Subcutaneous abdominal adipose tissue (tissue), 5 donors: ENCODE data around the gene NFKB1.

Experiments
- H3K27ac ChIP-seq: one replicate; pipeline ENCODE4 v1.7.0; 2013; ENCODE audit warnings: low read depth, mild to moderate bottlenecking, inconsistent platforms, low read length, moderate library complexity
- H3K27me3 ChIP-seq, 5 donors: one replicate each; pipeline ENCODE4 v1.7.0; 2013; ENCODE audit warnings: low read length in 5 of 5, inconsistent platforms in 1 of 5; ENCODE audit not compliant: control insufficient read depth in 5 of 5, insufficient read depth in 4 of 5
- H3K36me3 ChIP-seq, 5 donors: one replicate each; pipeline ENCODE4 v1.7.0; 2013; ENCODE audit warnings: low read length in 5 of 5; ENCODE audit not compliant: control insufficient read depth in 5 of 5, insufficient read depth in 5 of 5
- H3K4me1 ChIP-seq, 5 donors: one replicate each; pipeline ENCODE4 v1.7.0; 2013; ENCODE audit warnings: low read length in 5 of 5, mild to moderate bottlenecking in 3 of 5, moderate library complexity in 1 of 5; ENCODE audit not compliant: control insufficient read depth in 5 of 5, insufficient read depth in 5 of 5
- H3K4me3 ChIP-seq, 5 donors: one replicate each; pipeline ENCODE4 v1.7.0; 2013; ENCODE audit warnings: low read length in 5 of 5, low read depth in 1 of 5
- H3K9ac ChIP-seq, 5 donors: one replicate each; pipeline ENCODE4 v1.7.0; 2013; ENCODE audit warnings: low read length in 5 of 5, mild to moderate bottlenecking in 4 of 5, moderate library complexity in 3 of 5
- H3K9me3 ChIP-seq, 5 donors: one replicate each; pipeline ENCODE4 v1.7.0; 2013; ENCODE audit warnings: low read length in 5 of 5; ENCODE audit not compliant: control insufficient read depth in 5 of 5
- donor health status: healthy.
- donor health status: healthy.
- donor health status: healthy.
- donor health status: healthy.
- donor health status: healthy.

The NFKB1 gene

GRCh38 chr4:102526532-102526931 is 25.4 kb downstream of the NFKB1 start:
- H3K9me3 ChIP-seq, result no peaks in the 10 kb centered on the region
- peaks cover 2 to 17% (median 5%) of the 10 kb centered on the region in 5 donors for H3K36me3 ChIP-seq
- no peak overlapping the region for H3K27ac ChIP-seq
- H3K27me3 ChIP-seq, result no peaks in the 10 kb centered on the region
- H3K4me1 ChIP-seq, result peaks cover 0 to 25% (median 8%) of the 10 kb centered on the region in 5 donors
- H3K4me3 ChIP-seq, result no peak overlapping the region
- H3K9ac ChIP-seq, result no peak overlapping the region

- Histone ChIP-seq H3K9me3 (no peaks in the 10 kb centered on the region), H3K27me3 (no peaks in the 10 kb centered on the region), H3K4me3 (no peak overlapping the region), H3K27ac (no peak overlapping the region), H3K4me1 (peaks cover 0 to 21% (median 6%) of the 10 kb centered on the region in 5 donors), H3K9ac (no peak overlapping the region), H3K36me3 (peaks cover 2 to 17% (median 6%) of the 10 kb centered on the region in 5 donors)
Observed at GRCh38 chr4:102527695-102528283, 26.6 kb downstream of the NFKB1 start.

DNA sequence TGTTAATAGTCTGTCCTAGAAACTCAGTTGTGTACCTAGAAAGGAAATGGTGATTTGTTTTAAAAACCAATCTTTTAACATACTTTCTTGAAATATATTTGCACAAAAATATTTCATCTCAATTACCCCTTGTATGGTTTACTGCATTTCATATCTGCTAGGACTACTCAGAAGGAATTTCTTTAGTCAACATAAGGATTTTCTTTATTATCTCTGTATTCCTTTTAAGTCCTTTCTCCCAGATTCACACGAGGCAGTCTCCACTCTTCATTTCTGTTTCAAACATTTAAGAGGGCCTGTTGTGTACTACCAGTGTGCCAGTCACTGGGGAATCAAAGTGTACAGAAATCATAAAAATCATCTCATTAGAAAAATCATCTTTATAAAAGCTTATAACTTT is 28.8 kb downstream of the NFKB1 start:
- Histone ChIP-seq H3K9ac (no peak overlapping the region), H3K27ac (no peak overlapping the region), H3K4me3 (no peak overlapping the region), H3K27me3 (no peaks in the 10 kb centered on the region), H3K36me3 (peaks cover 3 to 26% (median 16%) of the 10 kb centered on the region in 5 donors), H3K4me1 (peaks cover 0 to 12% (median 6%) of the 10 kb centered on the region in 5 donors), H3K9me3 (no peaks in the 10 kb centered on the region)

GRCh38 chr4:102530986-102531385 is 29.8 kb downstream of the NFKB1 start:
- Histone ChIP-seq H3K4me3 (no peak overlapping the region), H3K9ac (no peak overlapping the region), H3K36me3 (peaks cover 3 to 26% (median 16%) of the 10 kb centered on the region in 5 donors), H3K27ac (no peak overlapping the region), H3K9me3 (no peaks in the 10 kb centered on the region), H3K27me3 (no peaks in the 10 kb centered on the region), H3K4me1 (peaks cover 0 to 10% (median 6%) of the 10 kb centered on the region in 5 donors)

DNA sequence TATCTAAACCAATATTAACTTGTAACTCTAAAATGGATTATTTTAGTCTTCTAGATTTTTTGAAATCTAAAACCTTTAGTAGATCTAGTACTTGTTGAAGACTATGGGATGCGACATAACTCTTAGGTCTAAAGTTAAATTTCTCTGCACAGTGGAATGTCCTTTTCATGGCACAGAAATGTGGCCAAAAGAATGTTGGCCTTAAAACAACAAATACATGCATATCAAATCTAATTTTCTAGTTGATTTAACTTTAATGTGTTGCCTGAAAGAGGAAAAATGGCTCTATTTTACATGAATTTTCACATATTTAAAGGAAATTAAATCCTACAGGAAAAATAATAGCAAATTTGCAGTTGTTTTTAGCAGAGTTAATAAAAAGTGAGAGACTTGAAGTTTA is 30.3 kb downstream of the NFKB1 start:
- H3K9me3 ChIP-seq, result no peaks in the 10 kb centered on the region
- no peak overlapping the region for H3K27ac ChIP-seq
- H3K27me3 ChIP-seq, result no peaks in the 10 kb centered on the region
- H3K4me3 ChIP-seq, result no peak overlapping the region
- H3K9ac ChIP-seq, result no peak overlapping the region
- H3K36me3 ChIP-seq, result peaks cover 3 to 26% (median 16%) of the 10 kb centered on the region in 5 donors
- peaks cover 0 to 10% (median 6%) of the 10 kb centered on the region in 5 donors for H3K4me1 ChIP-seq

DNA sequence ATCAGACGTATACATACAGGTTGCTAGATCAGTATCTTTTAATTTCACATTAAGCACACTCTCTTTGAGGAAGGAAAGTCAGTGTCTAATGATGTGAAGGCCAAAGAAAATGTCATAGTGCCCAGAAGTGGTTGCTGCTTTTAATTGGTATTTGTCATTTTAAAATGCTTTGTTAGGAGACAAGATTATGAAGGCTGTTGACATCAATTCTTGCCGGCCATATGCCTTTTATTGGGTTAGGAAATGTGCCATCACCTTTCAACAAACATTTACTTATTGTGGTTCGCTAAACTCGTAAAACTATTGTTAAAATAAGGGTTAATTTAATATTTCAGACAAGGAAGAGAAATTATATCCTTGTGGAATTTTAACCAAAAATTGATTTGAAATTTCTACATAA is 32.2 kb downstream of the NFKB1 start:
- peaks cover 0 to 5% (median 0%) of the 10 kb centered on the region in 5 donors for H3K4me1 ChIP-seq
- H3K36me3 ChIP-seq, result peaks cover 3 to 30% (median 14%) of the 10 kb centered on the region in 5 donors
- no peak overlapping the region for H3K27ac ChIP-seq
- H3K4me3 ChIP-seq, result no peak overlapping the region
- no peak overlapping the region for H3K9ac ChIP-seq
- no peaks in the 10 kb centered on the region for H3K9me3 ChIP-seq
- H3K27me3 ChIP-seq, result no peaks in the 10 kb centered on the region

GRCh38 chr4:102533904-102534303 is 32.7 kb downstream of the NFKB1 start:
- Histone ChIP-seq H3K4me3 (no peak overlapping the region), H3K27ac (no peak overlapping the region), H3K27me3 (no peaks in the 10 kb centered on the region), H3K4me1 (peaks cover 0 to 2% (median 0%) of the 10 kb centered on the region in 5 donors), H3K9ac (no peak overlapping the region), H3K9me3 (no peaks in the 10 kb centered on the region), H3K36me3 (peaks cover 3 to 27% (median 17%) of the 10 kb centered on the region in 5 donors)

GRCh38 chr4:102534845-102535244 is 33.7 kb downstream of the NFKB1 start:
- H3K9ac ChIP-seq, result no peak overlapping the region
- no peaks in the 10 kb centered on the region for H3K4me1 ChIP-seq

DNA sequence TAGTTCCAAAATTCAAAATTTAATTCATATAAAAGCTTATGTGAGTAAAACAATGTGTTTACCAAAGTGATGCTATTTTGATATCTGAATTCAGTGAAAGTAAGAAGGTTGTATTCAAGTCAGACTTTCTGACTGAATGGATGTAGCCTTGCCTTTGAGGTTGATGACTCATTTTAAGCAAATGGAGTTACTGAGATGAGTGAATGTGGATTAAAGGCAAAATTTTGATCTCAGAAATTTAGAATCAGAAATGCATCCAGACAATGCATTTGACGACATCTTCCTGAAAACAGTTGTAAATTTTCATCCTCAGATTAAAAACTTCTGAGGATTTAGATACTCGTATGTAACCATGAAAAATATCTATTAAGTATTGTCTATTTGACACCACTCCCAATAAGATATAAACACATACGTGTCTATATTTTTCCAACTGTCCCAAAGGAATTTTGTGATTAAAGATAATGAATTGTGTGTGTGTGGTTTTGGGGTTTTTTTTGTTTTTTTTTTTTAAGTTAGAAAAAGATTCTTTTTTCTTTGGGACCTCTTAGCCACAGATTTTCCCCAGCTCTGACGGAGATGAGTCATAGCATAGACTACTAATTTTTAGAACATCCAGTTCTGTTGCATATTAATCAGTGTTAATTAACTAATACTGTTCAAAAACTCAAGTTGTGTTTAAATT is 34.4 kb downstream of the NFKB1 start:
- no peak overlapping the region for H3K27ac ChIP-seq
- no peaks in the 10 kb centered on the region for H3K27me3 ChIP-seq
- H3K4me1 ChIP-seq, result no peaks in the 10 kb centered on the region
- H3K4me3 ChIP-seq, result no peak overlapping the region
- peaks cover 6 to 21% (median 17%) of the 10 kb centered on the region in 5 donors for H3K36me3 ChIP-seq
- H3K9me3 ChIP-seq, result no peaks in the 10 kb centered on the region
- no peak overlapping the region for H3K9ac ChIP-seq

More at GRCh38 chr4:102534845-102535244, 33.7 kb downstream of the NFKB1 start:
- no peaks in the 10 kb centered on the region for H3K9me3 ChIP-seq
- H3K4me3 ChIP-seq, result no peak overlapping the region
- no peak overlapping the region for H3K27ac ChIP-seq
- no peaks in the 10 kb centered on the region for H3K27me3 ChIP-seq
- peaks cover 9 to 28% (median 20%) of the 10 kb centered on the region in 5 donors for H3K36me3 ChIP-seq

DNA sequence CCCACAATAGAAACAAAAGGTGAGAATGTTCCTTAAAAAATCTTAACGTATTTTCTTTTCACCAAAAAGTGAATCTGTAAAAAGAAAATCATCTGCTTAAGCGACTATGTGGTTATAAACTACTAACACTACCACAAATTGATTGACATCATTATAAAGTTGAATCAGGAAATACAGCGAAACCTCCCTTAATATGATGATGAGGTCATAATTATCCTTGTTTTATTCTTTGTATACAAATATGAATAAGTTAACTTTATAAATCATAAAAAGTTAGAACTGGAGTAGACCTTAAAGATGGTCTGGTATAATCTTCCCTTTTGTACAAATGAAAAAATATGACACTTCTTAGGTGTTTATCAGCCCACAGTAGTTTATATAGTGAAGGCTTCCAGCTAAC is 35.6 kb downstream of the NFKB1 start:
- Histone ChIP-seq H3K4me3 (no peak overlapping the region), H3K9ac (no peak overlapping the region), H3K27ac (no peak overlapping the region), H3K4me1 (no peaks in the 10 kb centered on the region), H3K27me3 (no peaks in the 10 kb centered on the region), H3K36me3 (peaks cover 6 to 21% (median 19%) of the 10 kb centered on the region in 5 donors), H3K9me3 (no peaks in the 10 kb centered on the region)
